Measurements from ENCODE around the gene PSMC5. TPM values are rescaled to one million over a fixed set of nuclear protein-coding genes. Genes with fewer than 3 reads are reported as not detected.
"Not testable (repeated sequence)": the region's sequence is repeated elsewhere in the genome, so short reads cannot be mapped to it uniquely, and the experiment has no call there.

The PSMC5 gene
- total and polyA plus RNA-seq, 9 of the 15 experiments (the other 6 are each of a cell fraction or from before 2014, with no cell fraction given), result 89.2 to 393 (median 161) TPM

- TF ChIP-seq CHD1 (IDR thresholded peaks at IDR 0.05; ENCODE audit: low read length), result no peak
- no peak for TF ChIP-seq ZBTB17 (CRISPR knock-in tag; IDR thresholded peaks at IDR 0.05)
- TF ChIP-seq ETS1 (conservative IDR thresholded peaks at IDR 0.05; ENCODE audit: control insufficient read depth, low read depth, low read length), result no peak
- no peak for TF ChIP-seq ZNF644 (tag; IDR thresholded peaks at IDR 0.05; ENCODE audit: low read depth)
- TF ChIP-seq TRIM25 (IDR thresholded peaks at IDR 0.05; ENCODE audit: borderline replicate concordance), result no peak
- no peak for TF ChIP-seq CBX1 (IDR thresholded peaks at IDR 0.05; ENCODE audit: low read depth)
These were observed 28.0 kb downstream of the PSMC5 start (continued) for GRCh38 chr17:63855185-63855584.

GRCh38 chr17:63856425-63856824 lies 29.2 kb downstream of the PSMC5 start:
- DNase-seq (ENCODE audit: extremely low read depth in 1 of 4, low spot score in 3 of 4); H3K4me1 ChIP-seq (replicated peaks in 1 of 2; ENCODE audit: control insufficient read depth in 2 of 2, insufficient read depth in 2 of 2, low read length in 2 of 2); H2AFZ ChIP-seq (ENCODE audit: low read depth, low read length); H4K20me1 ChIP-seq (replicated peaks; ENCODE audit: control insufficient read depth, insufficient read depth, low read length); BruUV-seq (replicated peaks); H3K4me3 ChIP-seq; ATAC-seq; H3K9ac ChIP-seq (ENCODE audit: insufficient read depth in 1 of 2, low read depth in 2 of 2, low read length in 2 of 2); FAIRE-seq; H3K4me2 ChIP-seq (ENCODE audit: insufficient read depth, low read length); CTCF ChIA-PET (ENCODE audit: low intra/inter-chr PET ratio); H3K9me3 ChIP-seq (replicated peaks; ENCODE audit: control insufficient read depth, insufficient read depth, low read depth, low read length); H3K79me2 ChIP-seq (ENCODE audit: control insufficient read depth, insufficient read depth, low read length); H3K27ac ChIP-seq (ENCODE audit: extremely low read depth, low read depth, low read length); H3K27me3 ChIP-seq (ENCODE audit: control insufficient read depth in 2 of 2, insufficient read depth in 2 of 2, low read length in 2 of 2); in situ Hi-C loops (cut with MboI); intact Hi-C loops (cut with micrococcal nuclease); H3K9me1 ChIP-seq (ENCODE audit: control insufficient read depth, insufficient read depth, low read length): not testable (repeated sequence)
- WGBS (ENCODE audit: insufficient coverage, low coverage, missing lambda C conversion rate), result 88% methylated on average over 8 of the region's 8 CpGs
- H3K36me3 ChIP-seq (ENCODE audit: control insufficient read depth, insufficient read depth, low read length), result peaks cover 47% of the 10 kb centered on the region; the same call in 2 of the 3 replicates
- POLR2A ChIA-PET, result interaction anchor here (1.0 to 1.1 kb wide), 2 partner anchors 8 to 23 kb away, joined by 3 read pairs; no protein-coding TSS in a partner anchor

Data from K562 (cell line).